ENCODE measurements around the gene POLL. TPM values are rescaled to one million over a fixed set of nuclear protein-coding genes. Genes with fewer than 3 reads are reported as not detected.

Gene POLL
- total and polyA plus RNA-seq, 7 experiments from 2014 or later, result 16.4 to 65.8 (median 36.1) TPM

- Mint-ChIP-seq H3K4me3 (no peak overlapping the region), H3K36me3 (peaks cover 8 to 56% (median 25%) of the 10 kb centered on the region in 5 donors), H3K9me3 (no peaks in the 10 kb centered on the region), H3K4me1 (peaks cover 0 to 31% (median 14%) of the 10 kb centered on the region in 7 donors), H3K27me3 (no peaks in the 10 kb centered on the region), H3K27ac (peak overlapping the region in 2 of 9 donors; percentile 6 to 15)
- no peaks in the 10 kb centered on the region for H3K4me1 ChIP-seq (ENCODE audit: control insufficient read depth in 2 of 2, insufficient read depth in 2 of 2, low read length in 2 of 2)
- no peaks in the 10 kb centered on the region for H3K9me3 ChIP-seq (ENCODE audit: control insufficient read depth in 2 of 3, low read length in 3 of 3)
- DNase-seq (no peak), ATAC-seq (no peak)
- intact Hi-C loops (cut with micrococcal nuclease), result no loop called here
- H3K27ac ChIP-seq (ENCODE audit: low read depth, low read length), result no peak overlapping the region
- H3K4me3 ChIP-seq (ENCODE audit: low read length), result no peak overlapping the region
- ChIA-PET POLR2A (no interaction called here), CTCF (no interaction called here)
- peaks cover 0 to 74% (median 14%) of the 10 kb centered on the region in 3 experiments for H3K36me3 ChIP-seq (ENCODE audit: control insufficient read depth in 2 of 3, insufficient read depth in 3 of 3, low read length in 3 of 3)
- no peaks in the 10 kb centered on the region for H3K27me3 ChIP-seq (ENCODE audit: control insufficient read depth in 2 of 2, insufficient read depth in 2 of 2, low read length in 2 of 2)
Observed at GRCh38 chr10:101625821-101626412, 37.9 kb upstream of the POLL start.

- ATAC-seq, result no peak
- H3K4me3 Mint-ChIP-seq, result no peak overlapping the region
- H3K4me1 Mint-ChIP-seq, result peaks cover 0 to 22% (median 10%) of the 10 kb centered on the region in 7 donors
- Histone ChIP-seq H3K4me1 (ENCODE audit: control insufficient read depth in 2 of 2, insufficient read depth in 2 of 2, low read length in 2 of 2) (no peaks in the 10 kb centered on the region), H3K27me3 (ENCODE audit: control insufficient read depth in 2 of 2, insufficient read depth in 2 of 2, low read length in 2 of 2) (no peaks in the 10 kb centered on the region), H3K4me3 (ENCODE audit: low read length) (no peak overlapping the region), H3K9me3 (ENCODE audit: control insufficient read depth in 2 of 3, low read length in 3 of 3) (no peaks in the 10 kb centered on the region), H3K27ac (ENCODE audit: low read depth, low read length) (no peak overlapping the region), H3K36me3 (ENCODE audit: control insufficient read depth in 2 of 3, insufficient read depth in 3 of 3, low read length in 3 of 3) (peaks cover 0 to 74% (median 14%) of the 10 kb centered on the region in 3 experiments)
- H3K27me3 Mint-ChIP-seq, result no peaks in the 10 kb centered on the region
- CTCF ChIA-PET, result interaction anchor here (0.7 kb wide), 1 partner anchor 158 kb away, joined by 3 read pairs; no protein-coding TSS in a partner anchor
- DNase-seq, result no peak
- H3K36me3 Mint-ChIP-seq, result peaks cover 8 to 60% (median 21%) of the 10 kb centered on the region in 5 donors
- POLR2A ChIA-PET, result no interaction called here
- peak overlapping the region in 2 of 9 donors; percentile 51 to 76 for H3K27ac Mint-ChIP-seq
- intact Hi-C loops (cut with micrococcal nuclease), result no loop called here
- H3K9me3 Mint-ChIP-seq, result no peaks in the 10 kb centered on the region
Observed at GRCh38 chr10:101624526-101625102, 36.6 kb upstream of the POLL start.

- no peaks in the 10 kb centered on the region for H3K27me3 Mint-ChIP-seq
- H3K27ac ChIP-seq (ENCODE audit: low read depth, low read length), result no peak overlapping the region
- CTCF ChIA-PET, result interaction anchor here (0.6 kb wide), 1 partner anchor 12 kb away, joined by 3 read pairs; no protein-coding TSS in a partner anchor
- ATAC-seq, result no peak
- H3K9me3 Mint-ChIP-seq, result no peaks in the 10 kb centered on the region
- peaks cover 0 to 78% (median 14%) of the 10 kb centered on the region in 3 experiments for H3K36me3 ChIP-seq (ENCODE audit: control insufficient read depth in 2 of 3, insufficient read depth in 3 of 3, low read length in 3 of 3)
- H3K9me3 ChIP-seq (ENCODE audit: control insufficient read depth in 2 of 3, low read length in 3 of 3), result no peaks in the 10 kb centered on the region
- H3K4me3 ChIP-seq (ENCODE audit: low read length), result no peak overlapping the region
- H3K27me3 ChIP-seq (ENCODE audit: control insufficient read depth in 2 of 2, insufficient read depth in 2 of 2, low read length in 2 of 2), result no peaks in the 10 kb centered on the region
- POLR2A ChIA-PET, result no interaction called here
- no peaks in the 10 kb centered on the region for H3K4me1 ChIP-seq (ENCODE audit: control insufficient read depth in 2 of 2, insufficient read depth in 2 of 2, low read length in 2 of 2)
- H3K4me1 Mint-ChIP-seq, result peaks cover 0 to 15% (median 8%) of the 10 kb centered on the region in 7 donors
- H3K27ac Mint-ChIP-seq, result peak overlapping the region in 2 of 9 donors; percentile 22 to 41
- DNase-seq, result no peak
- intact Hi-C loops (cut with micrococcal nuclease), result no loop called here
- H3K4me3 Mint-ChIP-seq, result no peak overlapping the region
- H3K36me3 Mint-ChIP-seq, result peaks cover 8 to 55% (median 21%) of the 10 kb centered on the region in 5 donors
Observed at GRCh38 chr10:101623528-101623927, 35.5 kb upstream of the POLL start.

- no peak overlapping the region for H3K4me3 ChIP-seq (ENCODE audit: low read length)
- DNase-seq (no peak), ATAC-seq (no peak)
- H3K36me3 Mint-ChIP-seq, result peaks cover 10 to 42% (median 24%) of the 10 kb centered on the region in 5 donors
- ChIA-PET POLR2A (interaction anchor here (0.6 kb wide), 1 partner anchor 498 kb away, joined by 4 read pairs; no protein-coding TSS in a partner anchor), CTCF (no interaction called here)
- H3K27me3 ChIP-seq (ENCODE audit: control insufficient read depth in 2 of 2, insufficient read depth in 2 of 2, low read length in 2 of 2), result no peaks in the 10 kb centered on the region
- H3K27me3 Mint-ChIP-seq, result no peaks in the 10 kb centered on the region
- intact Hi-C loops (cut with micrococcal nuclease), result no loop called here
- no peaks in the 10 kb centered on the region for H3K9me3 Mint-ChIP-seq
- H3K4me1 ChIP-seq (ENCODE audit: control insufficient read depth in 2 of 2, insufficient read depth in 2 of 2, low read length in 2 of 2), result no peaks in the 10 kb centered on the region
- H3K4me3 Mint-ChIP-seq, result no peak overlapping the region
- peak overlapping the region in 3 of 9 donors; percentile 33 to 59 (median 45) for H3K27ac Mint-ChIP-seq
- no peak overlapping the region for H3K27ac ChIP-seq (ENCODE audit: low read depth, low read length)
- H3K4me1 Mint-ChIP-seq, result peaks cover 0 to 14% (median 0%) of the 10 kb centered on the region in 7 donors
- H3K9me3 ChIP-seq (ENCODE audit: control insufficient read depth in 2 of 3, low read length in 3 of 3), result no peaks in the 10 kb centered on the region
- H3K36me3 ChIP-seq (ENCODE audit: control insufficient read depth in 2 of 3, insufficient read depth in 3 of 3, low read length in 3 of 3), result peaks cover 6 to 89% (median 15%) of the 10 kb centered on the region in 3 experiments
Observed at GRCh38 chr10:101619983-101620382, 31.9 kb upstream of the POLL start.

- DNase-seq (no peak), ATAC-seq (no peak)
- no peaks in the 10 kb centered on the region for H3K9me3 Mint-ChIP-seq
- H3K9me3 ChIP-seq (ENCODE audit: control insufficient read depth in 2 of 3, low read length in 3 of 3), result no peaks in the 10 kb centered on the region
- no peak overlapping the region for H3K4me3 ChIP-seq (ENCODE audit: low read length)
- H3K27ac ChIP-seq (ENCODE audit: low read depth, low read length), result no peak overlapping the region
- no peaks in the 10 kb centered on the region for H3K4me1 ChIP-seq (ENCODE audit: control insufficient read depth in 2 of 2, insufficient read depth in 2 of 2, low read length in 2 of 2)
- peak overlapping the region in 2 of 9 donors; percentile 59 to 77 for H3K27ac Mint-ChIP-seq
- H3K27me3 ChIP-seq (ENCODE audit: control insufficient read depth in 2 of 2, insufficient read depth in 2 of 2, low read length in 2 of 2), result no peaks in the 10 kb centered on the region
- no peaks in the 10 kb centered on the region for H3K27me3 Mint-ChIP-seq
- intact Hi-C loops (cut with micrococcal nuclease), result no loop called here
- CTCF ChIA-PET, result interaction anchor here (0.6 kb wide), 1 partner anchor 87 kb away, joined by 3 read pairs; no protein-coding TSS in a partner anchor
- peaks cover 10 to 33% (median 20%) of the 10 kb centered on the region in 5 donors for H3K36me3 Mint-ChIP-seq
- H3K36me3 ChIP-seq (ENCODE audit: control insufficient read depth in 2 of 3, insufficient read depth in 3 of 3, low read length in 3 of 3), result peaks cover 6 to 81% (median 9%) of the 10 kb centered on the region in 3 experiments
- H3K4me3 Mint-ChIP-seq, result no peak overlapping the region
- peaks cover 0 to 11% (median 0%) of the 10 kb centered on the region in 7 donors for H3K4me1 Mint-ChIP-seq
- POLR2A ChIA-PET, result no interaction called here
Observed at GRCh38 chr10:101618871-101619270, 30.8 kb upstream of the POLL start.

GRCh38 chr10:101617824-101618568, 29.9 kb upstream of the POLL start:
- POLR2A ChIA-PET, result interaction anchor here (0.6 kb wide), 1 partner anchor 1161 kb away, joined by 5 read pairs; no protein-coding TSS in a partner anchor
- H3K9me3 ChIP-seq (ENCODE audit: control insufficient read depth in 2 of 3, low read length in 3 of 3), result no peaks in the 10 kb centered on the region
- Mint-ChIP-seq H3K9me3 (no peaks in the 10 kb centered on the region), H3K27me3 (no peaks in the 10 kb centered on the region), H3K27ac (peak overlapping the region in 8 of 9 donors; percentile 2 to 82 (median 40)), H3K4me3 (no peak overlapping the region), H3K4me1 (peaks cover 0 to 9% (median 0%) of the 10 kb centered on the region in 7 donors), H3K36me3 (peaks cover 6 to 29% (median 17%) of the 10 kb centered on the region in 5 donors)
- H3K27ac ChIP-seq (ENCODE audit: low read depth, low read length), result no peak overlapping the region
- CTCF ChIA-PET, result no interaction called here
- no peaks in the 10 kb centered on the region for H3K27me3 ChIP-seq (ENCODE audit: control insufficient read depth in 2 of 2, insufficient read depth in 2 of 2, low read length in 2 of 2)
- peaks cover 6 to 75% (median 9%) of the 10 kb centered on the region in 3 experiments for H3K36me3 ChIP-seq (ENCODE audit: control insufficient read depth in 2 of 3, insufficient read depth in 3 of 3, low read length in 3 of 3)
- H3K4me3 ChIP-seq (ENCODE audit: low read length), result no peak overlapping the region
- intact Hi-C loops (cut with micrococcal nuclease), result no loop called here
- no peak for ATAC-seq
- H3K4me1 ChIP-seq (ENCODE audit: control insufficient read depth in 2 of 2, insufficient read depth in 2 of 2, low read length in 2 of 2), result no peaks in the 10 kb centered on the region
- DNase-seq, result no peak

Measured in naive thymus-derived CD4-positive, alpha-beta T cell (primary cell).